Naive thymus-derived CD4-positive, alpha-beta T cell (primary cell): ENCODE results near the gene TIGD1. TPM values are rescaled to one million over a fixed set of nuclear protein-coding genes. Genes with fewer than 3 reads are reported as not detected.

Experiments
- ATAC-seq: fragments of 150-1000 bp; cut with Tn5 transposase; 2 replicates; pipeline ENCODE4 v1.10.0; 2021; ENCODE audit warnings: mild to moderate bottlenecking, moderate library complexity
- CTCF ChIA-PET: fragments of 350-600 bp; sonication (Branson Sonifier 250); formaldehyde crosslinking; loops from one replicate; lab custom pipeline; 2021; ENCODE audit warnings: antibody characterized with exemption; lab: Charles Lee
- POLR2A ChIA-PET: fragments of 350-600 bp; sonication (Branson Sonifier 250); formaldehyde crosslinking; loops from one replicate; lab custom pipeline; 2021; ENCODE audit warnings: antibody characterized with exemption, inconsistent platforms; lab: Charles Lee
- DNase-seq, 9 donors: peaks; one replicate each; pipeline versions ENCODE4 v3.0.0 to v3.0.0-alpha.2; 2020 to 2022; ENCODE audit warnings: mixed read lengths in 1 of 9
- H3K27ac ChIP-seq: one replicate; pipeline ENCODE4 v1.7.0; 2013; ENCODE audit warnings: mild to moderate bottlenecking, low read depth, low read length, moderate library complexity
- H3K27me3 ChIP-seq, 2 donors: one replicate each; pipeline ENCODE4 v1.7.0; 2013; ENCODE audit warnings: low read length in 2 of 2, mild to moderate bottlenecking in 2 of 2, moderate library complexity in 2 of 2; ENCODE audit not compliant: control insufficient read depth in 2 of 2, insufficient read depth in 2 of 2
- H3K36me3 ChIP-seq, 3 experiments: 1 replicate in 2 of 3; 2 replicates in 1 of 3; pipeline ENCODE4 v1.7.0; 2013; ENCODE audit warnings: low read length in 3 of 3, mild to moderate bottlenecking in 3 of 3, moderate library complexity in 1 of 3; ENCODE audit not compliant: insufficient read depth in 3 of 3, control insufficient read depth in 2 of 3
- H3K4me1 ChIP-seq, 2 donors: one replicate each; pipeline ENCODE4 v1.7.0; 2013; ENCODE audit warnings: low read length in 2 of 2, mild to moderate bottlenecking in 2 of 2, moderate library complexity in 1 of 2; ENCODE audit not compliant: control insufficient read depth in 2 of 2, insufficient read depth in 2 of 2
- H3K4me3 ChIP-seq: 2 replicates; pipeline ENCODE4 v1.7.0; 2013; ENCODE audit warnings: mild to moderate bottlenecking, low read length
- H3K9me3 ChIP-seq, 3 experiments: 1 replicate in 2 of 3; 2 replicates in 1 of 3; pipeline ENCODE4 v1.7.0; 2013; ENCODE audit warnings: low read length in 3 of 3; ENCODE audit not compliant: control insufficient read depth in 2 of 3
- H3K27ac Mint-ChIP-seq, 9 donors: one replicate each; pipeline ENCODE4 v1.8.0; 2020 to 2022; ENCODE audit warnings: mixed read lengths in 9 of 9, mild to moderate bottlenecking in 8 of 9, moderate library complexity in 5 of 9, inconsistent platforms in 2 of 9
- H3K27me3 Mint-ChIP-seq, 5 donors: one replicate each; pipeline ENCODE4 v1.8.0; 2021 to 2022; ENCODE audit warnings: mixed read lengths in 5 of 5, mild to moderate bottlenecking in 1 of 5
- H3K36me3 Mint-ChIP-seq, 5 donors: one replicate each; pipeline ENCODE4 v1.8.0; 2020 to 2022; ENCODE audit warnings: mixed read lengths in 5 of 5, mild to moderate bottlenecking in 3 of 5, inconsistent platforms in 1 of 5
- H3K4me1 Mint-ChIP-seq, 7 donors: one replicate each; pipeline ENCODE4 v1.8.0; 2020 to 2022; ENCODE audit warnings: mixed read lengths in 7 of 7, mild to moderate bottlenecking in 3 of 7, inconsistent platforms in 1 of 7
- H3K4me3 Mint-ChIP-seq, 10 donors: one replicate each; pipeline ENCODE4 v1.8.0; 2020 to 2022; ENCODE audit warnings: mild to moderate bottlenecking in 10 of 10, mixed read lengths in 10 of 10, moderate library complexity in 6 of 10, inconsistent platforms in 2 of 10
- H3K9me3 Mint-ChIP-seq, 11 donors: one replicate each; pipeline ENCODE4 v1.8.0; 2020 to 2022; ENCODE audit warnings: mixed read lengths in 11 of 11, mild to moderate bottlenecking in 4 of 11, inconsistent platforms in 1 of 11, moderate library complexity in 1 of 11
- intact Hi-C, 2 donors: fragments of 100-400 bp; cut with micrococcal nuclease; formaldehyde crosslinking; loops; one replicate each; pipeline ENCODE4 v1.15.1; 2023
- polyA plus RNA-seq, 2 donors: library from polyadenylated mRNA; unstranded; fragments of 300-500 nt; fragmentation: Illumina TruSeq; gene quantifications; one replicate each; pipeline ENCODE4 v1.2.3, GENCODE V29; 2021
- total RNA-seq, 6 experiments: library from RNA in 5 of 6; stranded (reverse) in 5 of 6; gene quantifications; 1 replicate in 5 of 6; 2 replicates in 1 of 6; pipeline ENCODE4 v1.2.3 and lab custom pipeline; 2021 to 2026

The TIGD1 gene
- 10 to 100 TPM in 4 of 5 experiments, 1 to 10 TPM in 1; 9.7 to 23.4 (median 19.3) TPM for total RNA-seq
- polyA plus RNA-seq, result 10 to 100 TPM; 17.1 to 23.8 TPM
- total RNA-seq (lab: John Stamatoyannopoulos, UW), result 31.0 reads per million, percentile 60 among the genes with 10 or more reads in this experiment

DNA sequence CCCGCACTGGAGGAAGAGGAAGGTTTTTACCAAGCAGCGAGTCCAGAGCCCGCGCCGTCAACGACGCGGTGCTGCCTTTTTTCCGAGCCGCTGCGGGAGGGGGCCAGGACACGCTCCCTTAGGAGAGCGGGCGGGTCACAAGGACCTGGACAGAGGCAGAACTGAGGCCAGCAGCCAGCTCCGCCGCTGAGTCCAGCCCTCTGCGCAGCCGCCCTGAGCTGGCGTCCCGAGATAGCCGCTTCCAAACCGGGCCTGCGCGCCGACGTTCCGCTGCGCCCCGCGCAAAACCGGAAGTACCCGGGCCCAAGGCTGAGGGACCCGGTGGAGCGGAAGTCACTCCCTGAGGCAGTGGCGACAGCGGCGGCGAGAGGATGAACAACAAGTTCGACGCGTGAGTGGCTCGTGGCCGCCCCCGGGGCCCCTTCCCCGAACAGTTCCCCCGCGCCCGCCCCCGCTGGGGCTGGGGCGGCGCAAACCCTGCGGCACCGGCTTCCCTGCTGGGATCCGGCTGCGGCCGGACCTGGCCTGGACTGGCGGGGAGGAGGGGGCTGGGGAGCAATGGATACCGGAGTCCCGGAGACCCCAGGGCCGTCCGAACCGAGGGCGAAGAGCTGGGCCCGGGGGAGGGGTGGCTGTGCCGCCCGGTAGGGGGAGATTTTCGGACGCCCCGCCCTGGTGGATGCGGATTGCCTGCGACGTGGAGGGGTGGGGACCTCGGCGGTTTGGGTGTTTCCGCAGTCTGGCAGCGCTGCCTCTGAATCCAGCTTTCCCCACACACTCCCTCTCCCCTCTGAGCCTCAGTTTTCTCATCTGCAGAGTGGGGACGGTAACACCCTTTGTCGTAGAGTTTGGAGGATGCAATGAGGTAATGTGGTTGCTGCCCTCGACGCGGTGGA lies at the start of gene TIGD1, which contains the start of gene EIF4E2:
TIGD1 (minus strand) TSS at position 204 of the 896 bp plus-strand sequence. CDS start 675 bp downstream, outside the sequence.
EIF4E2 (plus strand) TSS at position 336 of the 896 bp plus-strand sequence; CDS start at position 372, 36 bp downstream.
- Mint-ChIP-seq H3K4me1 (peaks cover 53 to 86% (median 83%) of the 10 kb centered on the region in 7 donors), H3K9me3 (peaks cover 0 to 4% (median 0%) of the 10 kb centered on the region in 11 donors), H3K27me3 (no peaks in the 10 kb centered on the region), H3K36me3 (peaks cover 11 to 43% (median 34%) of the 10 kb centered on the region in 5 donors), H3K27ac (peak within 1 kb of the TSS; percentile 97 to 100 (median 100)), H3K4me3 (peak within 1 kb of the TSS; percentile 91 to 100 (median 100))
- POLR2A ChIA-PET, result interaction anchor here (0.5 to 1.4 kb wide), 9 partner anchors 13 to 1086 kb away, joined by 3 to 5 read pairs (median 3); partner anchors contain the start of genes ATG16L1, NCL, PDE6D and PTMA
- ATAC-seq (peak; percentile 91), DNase-seq (peak; percentile 82 to 93 (median 90))
- Histone ChIP-seq H3K27ac (peak within 1 kb of the TSS; percentile 92), H3K9me3 (no peaks in the 10 kb centered on the region), H3K4me1 (peaks cover 15 to 36% of the 10 kb centered on the region in 2 donors), H3K36me3 (peaks cover 0 to 16% (median 0%) of the 10 kb centered on the region in 3 experiments), H3K27me3 (no peaks in the 10 kb centered on the region), H3K4me3 (peak within 1 kb of the TSS; percentile 88)
- CTCF ChIA-PET, result no interaction called here
- intact Hi-C loops, result loop anchor here (1.0 to 10.0 kb wide), 17 partner anchors 56 to 1747 kb away; partner anchors contain the start of genes ATG16L1 (in 2 of the 2), DIS3L2 (in 2 of the 2), GIGYF2 (in 2 of the 2) and COPS7B (in 1 of the 2)

DNA sequence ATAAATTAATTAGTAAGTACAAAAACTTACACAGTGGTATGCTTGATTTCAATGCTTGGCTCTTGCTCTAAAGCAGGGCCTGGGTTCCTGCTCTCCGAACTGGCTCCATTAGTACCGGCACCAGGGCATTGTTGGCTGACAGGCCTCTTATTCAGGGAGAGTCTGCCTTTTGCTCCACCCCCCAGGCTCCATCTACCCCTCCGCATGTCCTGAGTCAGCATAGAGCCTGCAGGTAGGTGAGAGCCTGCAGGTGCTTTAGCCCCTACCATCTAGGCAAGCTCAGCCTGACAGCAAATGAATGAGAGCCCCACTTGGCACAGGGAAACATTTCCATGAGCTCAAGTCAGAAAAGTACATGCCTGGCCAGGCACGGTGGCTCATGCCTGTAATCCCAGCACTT lies 47.9 kb upstream of the TIGD1 start:
- Histone ChIP-seq H3K27ac (no peak overlapping the region), H3K36me3 (no peaks in the 10 kb centered on the region), H3K4me1 (no peaks in the 10 kb centered on the region), H3K27me3 (no peaks in the 10 kb centered on the region), H3K4me3 (no peak overlapping the region), H3K9me3 (no peaks in the 10 kb centered on the region)
- CTCF ChIA-PET, result no interaction called here
- Mint-ChIP-seq H3K9me3 (peaks cover 0 to 2% (median 0%) of the 10 kb centered on the region in 11 donors), H3K4me1 (peaks cover 0 to 2% (median 0%) of the 10 kb centered on the region in 7 donors), H3K4me3 (no peak overlapping the region), H3K36me3 (peaks cover 0 to 11% (median 4%) of the 10 kb centered on the region in 5 donors), H3K27ac (no peak overlapping the region), H3K27me3 (peaks cover 0 to 3% (median 0%) of the 10 kb centered on the region in 5 donors)
- POLR2A ChIA-PET, result no interaction called here
- no peak for ATAC-seq
- intact Hi-C loops, result no loop called here
- DNase-seq, result no peak

DNA sequence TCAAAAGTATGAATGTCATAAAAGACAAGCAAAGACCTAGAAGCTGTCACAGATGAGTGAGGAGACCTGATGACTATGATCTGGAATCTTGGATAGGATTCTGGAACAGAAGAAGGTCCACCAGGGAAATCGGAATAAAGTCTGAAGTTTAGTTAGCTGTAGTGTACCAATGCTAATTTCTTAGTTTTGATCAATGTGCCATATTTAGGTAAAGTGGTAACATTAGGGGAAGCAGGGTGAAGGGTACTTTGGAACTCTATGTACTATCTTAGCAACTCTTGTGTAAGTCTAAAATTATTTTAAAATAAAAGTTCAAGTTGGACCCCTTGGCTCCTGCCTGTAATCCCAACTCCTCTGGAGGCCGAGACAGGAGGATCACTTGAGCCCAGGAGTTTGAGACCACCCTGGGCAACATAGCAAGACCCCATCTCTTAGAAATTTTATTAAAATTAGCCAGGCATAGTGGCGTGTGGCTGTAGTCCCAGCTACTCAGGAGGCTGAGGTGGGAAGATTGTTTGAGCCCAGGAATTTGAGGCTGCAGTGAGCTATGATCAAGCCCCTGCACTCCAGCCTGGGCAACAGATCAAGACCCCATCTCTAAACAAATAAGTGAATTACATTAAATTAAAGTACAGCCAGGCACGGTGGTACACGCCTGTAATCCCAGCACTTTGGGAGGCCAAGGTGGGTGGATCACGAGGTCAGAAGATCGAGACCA lies 47.2 kb upstream of the TIGD1 start:
- no peak overlapping the region for H3K4me3 ChIP-seq
- Mint-ChIP-seq H3K36me3 (peaks cover 0 to 11% (median 4%) of the 10 kb centered on the region in 5 donors), H3K27me3 (no peaks in the 10 kb centered on the region), H3K9me3 (peaks cover 0 to 2% (median 0%) of the 10 kb centered on the region in 11 donors), H3K27ac (no peak overlapping the region), H3K4me1 (peaks cover 0 to 8% (median 0%) of the 10 kb centered on the region in 7 donors), H3K4me3 (no peak overlapping the region)
- ChIA-PET POLR2A (interaction anchor here (0.6 kb wide), 1 partner anchor 7 kb away, joined by 3 read pairs; no protein-coding TSS in a partner anchor), CTCF (interaction anchor here (0.6 kb wide), 1 partner anchor 14 kb away, joined by 3 read pairs; no protein-coding TSS in a partner anchor)
- DNase-seq (no peak), ATAC-seq (no peak)
- intact Hi-C loops, result no loop called here
- H3K36me3 ChIP-seq, result no peaks in the 10 kb centered on the region
- no peaks in the 10 kb centered on the region for H3K27me3 ChIP-seq
- no peaks in the 10 kb centered on the region for H3K9me3 ChIP-seq
- H3K27ac ChIP-seq, result no peak overlapping the region
- no peaks in the 10 kb centered on the region for H3K4me1 ChIP-seq

DNA sequence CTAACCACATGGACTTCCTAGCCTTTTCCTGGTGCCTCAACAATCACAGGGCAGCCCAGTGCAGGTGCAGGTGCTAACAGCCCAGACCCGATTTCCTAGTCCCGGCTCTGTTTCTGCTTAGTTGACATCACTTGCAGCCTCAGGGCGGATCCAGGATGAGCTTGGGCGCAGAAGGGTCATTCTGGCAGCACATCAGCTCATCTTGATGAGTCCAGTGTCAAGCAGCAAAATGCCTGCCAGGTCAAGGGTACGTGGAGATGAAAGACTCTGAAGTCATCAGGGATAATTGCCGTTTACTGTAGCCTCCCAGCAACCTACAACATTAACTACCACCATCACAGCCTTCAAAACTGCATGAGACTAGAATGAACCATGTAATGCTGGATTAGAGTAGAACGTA lies 43.6 kb upstream of the TIGD1 start:
- H3K4me1 Mint-ChIP-seq, result peaks cover 0 to 8% (median 0%) of the 10 kb centered on the region in 7 donors
- ATAC-seq (no peak), DNase-seq (no peak)
- H3K27me3 Mint-ChIP-seq, result no peaks in the 10 kb centered on the region
- H3K36me3 Mint-ChIP-seq, result peaks cover 0 to 11% (median 4%) of the 10 kb centered on the region in 5 donors
- Histone ChIP-seq H3K4me3 (no peak overlapping the region), H3K36me3 (no peaks in the 10 kb centered on the region), H3K9me3 (no peaks in the 10 kb centered on the region), H3K4me1 (no peaks in the 10 kb centered on the region), H3K27ac (no peak overlapping the region), H3K27me3 (no peaks in the 10 kb centered on the region)
- POLR2A ChIA-PET, result no interaction called here
- H3K27ac Mint-ChIP-seq, result no peak overlapping the region
- intact Hi-C loops, result no loop called here
- CTCF ChIA-PET, result no interaction called here
- H3K4me3 Mint-ChIP-seq, result no peak overlapping the region
- peaks cover 0 to 2% (median 0%) of the 10 kb centered on the region in 11 donors for H3K9me3 Mint-ChIP-seq

DNA sequence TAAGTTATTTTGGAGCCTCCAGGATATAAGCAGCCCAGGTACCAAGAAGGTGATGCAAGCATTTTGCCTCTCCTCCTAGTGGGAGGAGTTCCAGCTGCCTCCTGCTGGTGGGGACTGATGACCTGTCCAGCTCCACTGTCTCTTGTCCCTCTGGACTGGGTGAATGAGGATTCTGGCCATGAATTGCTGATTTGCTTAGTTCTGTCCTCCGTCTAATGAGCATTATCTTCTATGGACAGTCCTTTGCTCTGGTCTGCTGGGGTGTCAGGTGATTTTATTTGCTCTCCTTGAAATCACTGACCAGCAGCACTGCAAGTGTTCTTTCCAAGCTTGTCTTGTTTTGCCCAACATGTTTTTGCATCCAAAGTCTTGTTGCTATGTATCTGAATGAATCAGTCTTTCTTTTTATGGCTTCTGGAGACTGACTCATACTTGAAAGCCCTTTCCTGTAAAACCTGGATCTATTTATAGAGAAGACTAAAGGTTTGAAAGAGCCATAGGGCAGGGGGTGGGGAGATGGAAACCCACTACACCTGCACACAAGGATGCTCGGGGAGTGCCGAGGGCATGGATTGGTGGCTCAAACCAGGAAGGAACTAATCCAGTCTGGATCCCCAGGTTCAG lies 42.5 kb upstream of the TIGD1 start:
- ATAC-seq (no peak), DNase-seq (no peak)
- Histone ChIP-seq H3K9me3 (no peaks in the 10 kb centered on the region), H3K27ac (no peak overlapping the region), H3K27me3 (no peaks in the 10 kb centered on the region), H3K4me3 (no peak overlapping the region), H3K36me3 (no peaks in the 10 kb centered on the region), H3K4me1 (no peaks in the 10 kb centered on the region)
- no peak overlapping the region for H3K4me3 Mint-ChIP-seq
- peaks cover 0 to 2% (median 0%) of the 10 kb centered on the region in 11 donors for H3K9me3 Mint-ChIP-seq
- CTCF ChIA-PET, result no interaction called here
- POLR2A ChIA-PET, result no interaction called here
- H3K36me3 Mint-ChIP-seq, result peaks cover 0 to 11% (median 4%) of the 10 kb centered on the region in 5 donors
- peak overlapping the region in 2 of 9 donors; percentile 11 to 72 for H3K27ac Mint-ChIP-seq
- intact Hi-C loops, result no loop called here
- H3K27me3 Mint-ChIP-seq, result no peaks in the 10 kb centered on the region
- peaks cover 0 to 8% (median 0%) of the 10 kb centered on the region in 7 donors for H3K4me1 Mint-ChIP-seq
